ENCODE results near the gene SARDH.
"Not testable (repeated sequence)": the region's sequence is repeated elsewhere in the genome, so short reads cannot be mapped to it uniquely, and the experiment has no call there.

SARDH gene

GRCh38 chr9:133629221-133630110 lies 108.7 kb downstream of the SARDH start:
- ChIA-PET CTCF (no interaction called here), POLR2A (no interaction called here)
- no peak for DNase-seq (ENCODE audit: extremely low spot score)
- TF ChIP-seq ARNT (IDR thresholded peaks at IDR 0.05): no peak
- no peak for TF ChIP-seq CTBP1 (IDR thresholded peaks at IDR 0.05; ENCODE audit: borderline replicate concordance)
- no peak for TF ChIP-seq FOXM1 (IDR thresholded peaks at IDR 0.05; ENCODE audit: borderline replicate concordance)
- TF ChIP-seq TARDBP (IDR thresholded peaks at IDR 0.05): no peak
- no peak for TF ChIP-seq ELF4 (IDR thresholded peaks at IDR 0.05)
- no peak for TF ChIP-seq HDGF (IDR thresholded peaks at IDR 0.05; ENCODE audit: borderline replicate concordance)

GRCh38 chr9:133628766-133629165 lies 109.4 kb downstream of the SARDH start:
- POLR2A ChIA-PET: no interaction called here
- no peak for DNase-seq (ENCODE audit: extremely low spot score)
- CTCF ChIA-PET: no interaction called here

DNA sequence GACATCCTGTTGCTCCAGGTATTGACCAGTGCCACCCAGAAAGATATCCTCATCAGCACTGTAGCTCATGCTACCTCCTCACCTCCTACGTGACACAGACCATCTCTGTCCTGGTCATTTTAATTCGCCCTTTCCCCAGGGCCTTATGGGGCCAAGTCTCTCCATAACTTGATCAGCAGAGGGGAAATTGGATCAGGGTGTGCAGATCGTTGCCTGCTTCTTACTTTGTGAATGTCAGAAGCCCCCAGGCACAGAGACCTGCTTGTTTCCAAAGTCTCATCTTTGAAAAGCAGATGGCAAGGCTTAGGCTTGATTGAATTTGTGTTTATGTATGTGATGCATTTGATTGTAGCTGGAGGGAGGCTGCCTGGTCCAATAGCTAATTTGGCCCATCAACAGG lies 110.8 kb downstream of the SARDH start:
- no peak for DNase-seq (ENCODE audit: extremely low spot score)
- ChIA-PET POLR2A (no interaction called here), CTCF (no interaction called here)
- TF ChIP-seq FOXK2 (IDR thresholded peaks at IDR 0.05): no peak
- TF ChIP-seq SP1 (IDR thresholded peaks at IDR 0.05): no peak
- TF ChIP-seq BHLHE40 (IDR thresholded peaks at IDR 0.05; ENCODE audit: borderline replicate concordance): no peak
- TF ChIP-seq LEF1 (IDR thresholded peaks at IDR 0.05; ENCODE audit: borderline replicate concordance): no peak
- TF ChIP-seq ZNF384 (IDR thresholded peaks at IDR 0.05): no peak
- no peak for TF ChIP-seq CTBP1 (IDR thresholded peaks at IDR 0.05; ENCODE audit: borderline replicate concordance)
- no peak for TF ChIP-seq NFRKB (IDR thresholded peaks at IDR 0.05)

More at GRCh38 chr9:133628766-133629165, 109.4 kb downstream of the SARDH start:
- TF ChIP-seq NFRKB (IDR thresholded peaks at IDR 0.05) (no peak), ELF4 (IDR thresholded peaks at IDR 0.05) (no peak), L3MBTL2 (conservative IDR thresholded peaks at IDR 0.05) (no peak), SUZ12 (IDR thresholded peaks at IDR 0.05) (no peak), BHLHE40 (IDR thresholded peaks at IDR 0.05; ENCODE audit: borderline replicate concordance) (no peak), HDGF (IDR thresholded peaks at IDR 0.05; ENCODE audit: borderline replicate concordance) (no peak), FOXA1 (IDR thresholded peaks at IDR 0.05) (no peak), SP1 (IDR thresholded peaks at IDR 0.05) (no peak), ARNT (IDR thresholded peaks at IDR 0.05) (no peak)

DNA sequence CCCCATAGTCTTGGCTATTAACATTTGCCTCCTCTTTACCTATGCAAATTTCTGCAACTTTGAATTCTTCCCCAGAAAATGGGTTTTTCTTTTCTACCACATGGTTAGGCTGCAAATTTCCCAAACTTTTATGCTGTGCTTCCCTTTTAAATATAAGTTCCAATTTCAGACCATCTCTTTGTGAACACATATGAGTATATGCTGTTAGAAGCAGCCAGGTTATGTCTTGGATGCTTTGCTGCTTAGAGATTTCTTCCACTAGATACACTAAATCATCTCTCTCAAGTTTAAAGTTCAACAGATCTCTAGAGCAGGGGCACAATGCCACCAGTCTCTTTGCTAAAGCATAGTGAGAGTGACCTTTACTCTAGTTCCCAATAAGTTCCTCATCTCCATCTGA lies 112.1 kb downstream of the SARDH start:
- DNase-seq (ENCODE audit: extremely low spot score); POLR2A ChIA-PET; CTCF ChIA-PET: not testable (repeated sequence)

DNA sequence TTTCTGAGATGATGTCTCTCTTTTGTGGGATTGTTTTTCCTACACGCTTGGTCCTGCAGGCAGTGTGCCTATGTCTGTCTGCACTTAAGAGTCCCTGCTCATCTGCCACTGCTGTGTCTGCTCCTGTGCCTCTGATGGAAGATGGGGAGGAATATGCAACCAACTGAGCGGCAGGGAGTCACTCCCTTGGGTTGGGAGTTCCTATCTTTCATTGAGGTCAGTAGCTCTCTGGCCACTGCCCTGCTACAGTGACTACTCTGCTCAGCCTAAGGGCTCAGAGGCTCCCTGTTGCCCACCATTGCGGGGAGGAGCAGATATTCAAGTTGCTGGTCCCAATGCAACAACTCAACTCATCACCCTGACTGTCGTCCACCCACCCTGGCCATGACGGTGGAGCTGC lies 115.6 kb downstream of the SARDH start:
- POLR2A ChIA-PET: no interaction called here
- no peak for TF ChIP-seq HDGF (IDR thresholded peaks at IDR 0.05; ENCODE audit: borderline replicate concordance)
- TF ChIP-seq FOXM1 (IDR thresholded peaks at IDR 0.05; ENCODE audit: borderline replicate concordance): no peak
- no peak for TF ChIP-seq LEF1 (IDR thresholded peaks at IDR 0.05; ENCODE audit: borderline replicate concordance)
- TF ChIP-seq CTBP1 (IDR thresholded peaks at IDR 0.05; ENCODE audit: borderline replicate concordance): no peak
- no peak for TF ChIP-seq SUZ12 (IDR thresholded peaks at IDR 0.05)
- TF ChIP-seq FOXK2 (IDR thresholded peaks at IDR 0.05): no peak
- no peak for TF ChIP-seq NFRKB (IDR thresholded peaks at IDR 0.05)
- no peak for TF ChIP-seq TARDBP (IDR thresholded peaks at IDR 0.05)
- no peak for TF ChIP-seq BHLHE40 (IDR thresholded peaks at IDR 0.05; ENCODE audit: borderline replicate concordance)
- DNase-seq (ENCODE audit: extremely low spot score): no peak
- CTCF ChIA-PET: no interaction called here

DNA sequence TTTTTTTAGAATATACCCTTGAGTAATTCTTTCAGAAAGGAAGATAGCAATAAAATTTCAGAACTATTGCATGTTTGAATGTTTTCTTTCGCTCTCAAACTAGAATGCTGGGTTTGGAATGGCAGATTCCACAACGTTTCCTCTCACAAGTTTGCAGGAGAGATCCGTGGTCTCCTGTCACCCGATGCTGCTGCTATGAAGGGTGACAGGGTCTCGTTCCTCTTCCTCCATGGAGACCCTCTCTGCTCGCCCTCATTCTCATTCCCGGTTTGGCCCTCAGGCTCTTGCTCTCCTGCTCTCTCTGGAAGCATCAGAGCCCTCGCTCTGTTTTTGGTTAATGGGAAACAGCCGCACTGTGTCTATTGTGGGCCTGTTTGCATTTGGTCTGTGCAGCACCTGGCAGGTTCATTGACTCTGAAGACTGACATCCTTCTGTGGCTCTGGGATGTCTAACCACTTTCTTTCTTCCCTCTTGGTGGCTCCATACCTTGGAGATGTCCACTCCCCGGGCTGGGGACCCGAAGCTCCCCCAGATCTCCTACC lies 116.4 kb downstream of the SARDH start:
- ChIA-PET CTCF (no interaction called here), POLR2A (no interaction called here)
- DNase-seq (ENCODE audit: extremely low spot score): no peak
- TF ChIP-seq FOXM1 (IDR thresholded peaks at IDR 0.05; ENCODE audit: borderline replicate concordance): no peak
- no peak for TF ChIP-seq ZNF384 (IDR thresholded peaks at IDR 0.05)
- no peak for TF ChIP-seq ELF4 (IDR thresholded peaks at IDR 0.05)
- TF ChIP-seq LEF1 (IDR thresholded peaks at IDR 0.05; ENCODE audit: borderline replicate concordance): no peak
- TF ChIP-seq HDGF (IDR thresholded peaks at IDR 0.05; ENCODE audit: borderline replicate concordance): no peak
- no peak for TF ChIP-seq TARDBP (IDR thresholded peaks at IDR 0.05)
- TF ChIP-seq SP1 (IDR thresholded peaks at IDR 0.05): no peak
- TF ChIP-seq PKNOX1 (IDR thresholded peaks at IDR 0.05): no peak
- no peak for TF ChIP-seq CTBP1 (IDR thresholded peaks at IDR 0.05; ENCODE audit: borderline replicate concordance)
- no peak for TF ChIP-seq ARNT (IDR thresholded peaks at IDR 0.05)
- no peak for TF ChIP-seq L3MBTL2 (conservative IDR thresholded peaks at IDR 0.05)
- TF ChIP-seq FOXA1 (IDR thresholded peaks at IDR 0.05): no peak
- TF ChIP-seq NFRKB (IDR thresholded peaks at IDR 0.05): no peak
- TF ChIP-seq SUZ12 (IDR thresholded peaks at IDR 0.05): no peak
- TF ChIP-seq FOXK2 (IDR thresholded peaks at IDR 0.05): no peak

DNA sequence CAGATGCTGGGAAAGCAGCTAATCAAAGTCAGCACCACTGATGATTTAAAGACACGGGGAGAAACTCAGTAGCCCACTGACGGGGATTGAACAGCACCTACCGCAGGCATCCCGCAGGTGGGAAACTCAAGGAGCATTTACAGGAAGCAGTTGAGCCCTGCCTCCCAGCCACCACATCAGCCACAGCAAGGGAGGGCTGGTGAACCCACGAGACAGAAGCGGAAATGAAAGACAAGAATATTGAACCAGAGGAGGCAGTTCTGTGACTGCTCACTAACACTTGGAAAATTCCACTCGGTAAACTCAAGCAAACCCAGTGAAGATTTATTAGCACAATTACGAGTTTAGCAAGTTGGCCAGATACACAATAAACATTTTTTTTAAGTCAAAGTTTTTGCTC lies 118.4 kb downstream of the SARDH start:
- TF ChIP-seq SP1 (IDR thresholded peaks at IDR 0.05): no peak
- no peak for TF ChIP-seq BHLHE40 (IDR thresholded peaks at IDR 0.05; ENCODE audit: borderline replicate concordance)
- no peak for TF ChIP-seq ELF4 (IDR thresholded peaks at IDR 0.05)
- no peak for TF ChIP-seq LEF1 (IDR thresholded peaks at IDR 0.05; ENCODE audit: borderline replicate concordance)
- TF ChIP-seq TARDBP (IDR thresholded peaks at IDR 0.05): no peak
- DNase-seq (ENCODE audit: extremely low spot score): no peak
- ChIA-PET POLR2A (no interaction called here), CTCF (no interaction called here)

DNA sequence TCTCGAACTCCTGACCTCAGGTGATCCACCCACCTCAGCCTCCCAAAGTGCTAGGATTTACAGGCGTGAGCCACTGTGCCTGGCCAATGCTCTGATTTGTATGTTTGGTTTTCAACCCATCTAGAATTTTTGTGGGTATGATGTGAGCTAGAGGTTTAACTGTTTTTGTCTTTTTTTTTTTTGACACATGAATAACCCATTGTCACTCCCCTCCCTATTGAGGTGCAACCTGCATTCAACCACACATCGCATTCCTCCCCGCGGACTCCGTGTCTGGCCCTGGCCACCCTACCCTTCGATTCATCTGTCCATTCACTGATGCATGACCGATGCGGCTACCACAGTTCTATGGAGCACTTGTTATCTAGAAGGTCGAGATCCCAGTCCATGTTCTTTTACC lies 119.4 kb downstream of the SARDH start:
- TF ChIP-seq CTBP1 (IDR thresholded peaks at IDR 0.05; ENCODE audit: borderline replicate concordance) (no peak), FOXK2 (IDR thresholded peaks at IDR 0.05) (no peak)
- DNase-seq (ENCODE audit: extremely low spot score): no peak
- ChIA-PET CTCF (no interaction called here), POLR2A (no interaction called here)

All from HEK293T (cell line).